H4 (cell line): ENCODE measurements around the gene LYPD6B. TPM values are rescaled to one million over a fixed set of nuclear protein-coding genes. Genes with fewer than 3 reads are reported as not detected.

ENCODE experiments used
- DNase-seq: peaks from one replicate; pipeline ENCODE4 v3.0.0-alpha.2; 2015; ENCODE audit warnings: low spot score
- total RNA-seq: library from RNA; depleted of rRNA; stranded (reverse); fragments of >200 nt; shearing (Covaris generic); gene quantifications from 2 replicates; pipeline ENCODE4 v1.2.3, GENCODE V29; 2014

Gene LYPD6B
- total RNA-seq, 1 experiment from 2014 or later: 133 TPM

GRCh38 chr2:149160195-149160594 is 121.7 kb downstream of the LYPD6B start:
- DNase-seq: no peak

GRCh38 chr2:149160701-149161217 is 122.3 kb downstream of the LYPD6B start:
- DNase-seq: no peak

- DNase-seq: no peak
Observed at GRCh38 chr2:149161481-149162225, 123.2 kb downstream of the LYPD6B start.

GRCh38 chr2:149164296-149164695 is 125.8 kb downstream of the LYPD6B start:
- DNase-seq: no peak

- DNase-seq: no peak
Observed at GRCh38 chr2:149164827-149165226, 126.3 kb downstream of the LYPD6B start.

- peak; percentile 70 for DNase-seq
Observed at GRCh38 chr2:149167001-149167780, 128.7 kb downstream of the LYPD6B start.

- peak; percentile 42 for DNase-seq
Observed at GRCh38 chr2:149167941-149168340, 129.4 kb downstream of the LYPD6B start.

GRCh38 chr2:149169656-149170055 is 131.2 kb downstream of the LYPD6B start:
- DNase-seq: peak; percentile 39

- DNase-seq: no peak
Observed at GRCh38 chr2:149170156-149170555, 131.7 kb downstream of the LYPD6B start.

GRCh38 chr2:149170911-149171310 is 132.4 kb downstream of the LYPD6B start:
- no peak for DNase-seq

GRCh38 chr2:149173220-149173619 is 134.7 kb downstream of the LYPD6B start:
- DNase-seq: no peak

GRCh38 chr2:149175956-149176355 is 137.5 kb downstream of the LYPD6B start:
- peak; percentile 17 for DNase-seq

GRCh38 chr2:149178612-149179011 is 140.1 kb downstream of the LYPD6B start:
- DNase-seq: no peak

- DNase-seq: no peak
Observed at GRCh38 chr2:149180226-149180875, 141.9 kb downstream of the LYPD6B start.

- DNase-seq: no peak
Observed at GRCh38 chr2:149183187-149183586, 144.7 kb downstream of the LYPD6B start.

GRCh38 chr2:149184991-149185390 is 146.5 kb downstream of the LYPD6B start:
- DNase-seq: no peak

- no peak for DNase-seq
Observed at GRCh38 chr2:149185942-149186490, 147.5 kb downstream of the LYPD6B start.

GRCh38 chr2:149187057-149187456 is 148.6 kb downstream of the LYPD6B start:
- DNase-seq: no peak

GRCh38 chr2:149188291-149188690 is 149.8 kb downstream of the LYPD6B start:
- DNase-seq: no peak

- DNase-seq: no peak
Observed at GRCh38 chr2:149189769-149190168, 151.3 kb downstream of the LYPD6B start.

- DNase-seq: no peak
Observed at GRCh38 chr2:149191915-149192314, 153.4 kb downstream of the LYPD6B start.

- DNase-seq: no peak
Observed at GRCh38 chr2:149192427-149192826, 153.9 kb downstream of the LYPD6B start.
